Measurements from ENCODE around the gene RERE.

RERE gene

GRCh38 chr1:8370046-8370881 lies 447.2 kb downstream of the RERE start:
- no peak for TF ChIP-seq ZNF274 (IDR thresholded peaks at IDR 0.05; ENCODE audit: low read depth, low read length)
- H3K4me3 ChIP-seq (ENCODE audit: low read length): no peak overlapping the region

- no peak overlapping the region for H3K4me3 ChIP-seq (ENCODE audit: low read length)
- no peak for TF ChIP-seq ZNF274 (IDR thresholded peaks at IDR 0.05; ENCODE audit: low read depth, low read length)
Observed at GRCh38 chr1:8368956-8369639, 448.3 kb downstream of the RERE start.

GRCh38 chr1:8367571-8368194 lies 449.8 kb downstream of the RERE start:
- TF ChIP-seq ZNF274 (IDR thresholded peaks at IDR 0.05; ENCODE audit: low read depth, low read length): no peak
- H3K4me3 ChIP-seq (ENCODE audit: low read length): no peak overlapping the region

GRCh38 chr1:8365661-8366362 lies 451.6 kb downstream of the RERE start:
- no peak overlapping the region for H3K4me3 ChIP-seq (ENCODE audit: low read length)

GRCh38 chr1:8364528-8365442 lies 452.7 kb downstream of the RERE start:
- no peak overlapping the region for H3K4me3 ChIP-seq (ENCODE audit: low read length)
- TF ChIP-seq ZNF274 (IDR thresholded peaks at IDR 0.05; ENCODE audit: low read depth, low read length): no peak

More at GRCh38 chr1:8365661-8366362, 451.6 kb downstream of the RERE start:
- TF ChIP-seq ZNF274 (IDR thresholded peaks at IDR 0.05; ENCODE audit: low read depth, low read length): no peak

- no peak overlapping the region for H3K4me3 ChIP-seq (ENCODE audit: low read length)
- TF ChIP-seq ZNF274 (IDR thresholded peaks at IDR 0.05; ENCODE audit: low read depth, low read length): no peak
Observed at GRCh38 chr1:8363767-8364301, 453.6 kb downstream of the RERE start.

GRCh38 chr1:8363186-8363766 lies 454.2 kb downstream of the RERE start:
- H3K4me3 ChIP-seq (ENCODE audit: low read length): no peak overlapping the region
- no peak for TF ChIP-seq ZNF274 (IDR thresholded peaks at IDR 0.05; ENCODE audit: low read depth, low read length)

GRCh38 chr1:8362701-8363101 lies 454.7 kb downstream of the RERE start:
- no peak overlapping the region for H3K4me3 ChIP-seq (ENCODE audit: low read length)
- TF ChIP-seq ZNF274 (IDR thresholded peaks at IDR 0.05; ENCODE audit: low read depth, low read length): no peak

GRCh38 chr1:8361198-8361849 lies 456.1 kb downstream of the RERE start:
- TF ChIP-seq ZNF274 (IDR thresholded peaks at IDR 0.05; ENCODE audit: low read depth, low read length): no peak
- H3K4me3 ChIP-seq (ENCODE audit: low read length): no peak overlapping the region

- no peak overlapping the region for H3K4me3 ChIP-seq (ENCODE audit: low read length)
- no peak for TF ChIP-seq ZNF274 (IDR thresholded peaks at IDR 0.05; ENCODE audit: low read depth, low read length)
Observed at GRCh38 chr1:8360493-8361197, 456.8 kb downstream of the RERE start.

GRCh38 chr1:8359617-8360481 lies 457.6 kb downstream of the RERE start:
- no peak overlapping the region for H3K4me3 ChIP-seq (ENCODE audit: low read length)
- no peak for TF ChIP-seq ZNF274 (IDR thresholded peaks at IDR 0.05; ENCODE audit: low read depth, low read length)

Data from GM08714 (cell line).